OCI-LY3 (cell line): ENCODE data around the gene AVP.

Experiments used
- H2AFZ ChIP-seq: fragments of 200-600, 300-600 bp; shearing (Covaris generic); 2 replicates; pipeline ENCODE4 v1.6.0; 2014; ENCODE audit warnings: antibody characterized with exemption, low read depth, low read length
- H3K27ac ChIP-seq: fragments of 200-600, 300-600 bp; sonication (generic); 2 replicates; pipeline ENCODE4 v1.5.1; 2014; ENCODE audit warnings: mild to moderate bottlenecking, low read length, moderate library complexity, mixed read lengths
- H3K27me3 ChIP-seq: fragments of 200-600, 300-600 bp; sonication (generic); 2 replicates; pipeline ENCODE4 v1.6.1; 2014; ENCODE audit warnings: low read depth, low read length, mixed read lengths
- H3K36me3 ChIP-seq: fragments of 200-600, 300-600 bp; sonication (generic); replicated peaks from 2 replicates; pipeline ENCODE3; 2014; ENCODE audit warnings: low read depth, low read length, mixed read lengths
- H3K4me1 ChIP-seq: fragments of 300-600, 200-600 bp; sonication (generic); 2 replicates; pipeline ENCODE4 v1.6.1; 2014; ENCODE audit warnings: low read length, mixed read lengths
- H3K4me2 ChIP-seq: fragments of 200-600, 300-600 bp; sonication (generic); 2 replicates; pipeline ENCODE4 v1.6.1; 2014; ENCODE audit warnings: low read length, mixed read lengths
- H3K4me3 ChIP-seq: fragments of 300-600, 200-600 bp; sonication (generic); 2 replicates; pipeline ENCODE4 v1.5.1; 2014; ENCODE audit warnings: antibody characterized with exemption, mild to moderate bottlenecking, low read length, moderate library complexity
- H3K79me2 ChIP-seq: fragments of 300-600, 200-600 bp; shearing (Covaris generic); 2 replicates; pipeline ENCODE4 v1.6.1; 2014; ENCODE audit warnings: mild to moderate bottlenecking, low read length, mixed read lengths
- H3K9ac ChIP-seq: fragments of 300-600, 200-600 bp; shearing (Covaris generic); 2 replicates; pipeline ENCODE4 v1.6.0; 2014; ENCODE audit warnings: mild to moderate bottlenecking, low read length, moderate library complexity
- H3K9me3 ChIP-seq: fragments of 200-600, 300-600 bp; shearing (Covaris generic); 2 replicates; pipeline ENCODE4 v1.6.1; 2014; ENCODE audit warnings: low read length, mixed read lengths; ENCODE audit not compliant: insufficient read depth
- H4K20me1 ChIP-seq: fragments of 200-600, 300-600 bp; sonication (generic); 2 replicates; pipeline ENCODE4 v1.6.1; 2016; ENCODE audit warnings: low read length, mixed read lengths; ENCODE audit not compliant: insufficient read depth
- EZH2phosphoT487 ChIP-seq: fragments of 200-600 bp; shearing (Covaris generic); IDR thresholded peaks from 2 replicates; pipeline ENCODE4 v1.6.1; 2018; ENCODE audit warnings: antibody characterized with exemption, mixed run types, low read depth
- TF ChIP-seq, protein P1 (sequence below): fragments of 200-600, 300-600 bp; sonication (generic); IDR thresholded peaks from 2 replicates; pipeline ENCODE4 v1.5.1; 2014; ENCODE audit warnings: antibody characterized with exemption, low read length, low read depth

AVP gene

DNA sequence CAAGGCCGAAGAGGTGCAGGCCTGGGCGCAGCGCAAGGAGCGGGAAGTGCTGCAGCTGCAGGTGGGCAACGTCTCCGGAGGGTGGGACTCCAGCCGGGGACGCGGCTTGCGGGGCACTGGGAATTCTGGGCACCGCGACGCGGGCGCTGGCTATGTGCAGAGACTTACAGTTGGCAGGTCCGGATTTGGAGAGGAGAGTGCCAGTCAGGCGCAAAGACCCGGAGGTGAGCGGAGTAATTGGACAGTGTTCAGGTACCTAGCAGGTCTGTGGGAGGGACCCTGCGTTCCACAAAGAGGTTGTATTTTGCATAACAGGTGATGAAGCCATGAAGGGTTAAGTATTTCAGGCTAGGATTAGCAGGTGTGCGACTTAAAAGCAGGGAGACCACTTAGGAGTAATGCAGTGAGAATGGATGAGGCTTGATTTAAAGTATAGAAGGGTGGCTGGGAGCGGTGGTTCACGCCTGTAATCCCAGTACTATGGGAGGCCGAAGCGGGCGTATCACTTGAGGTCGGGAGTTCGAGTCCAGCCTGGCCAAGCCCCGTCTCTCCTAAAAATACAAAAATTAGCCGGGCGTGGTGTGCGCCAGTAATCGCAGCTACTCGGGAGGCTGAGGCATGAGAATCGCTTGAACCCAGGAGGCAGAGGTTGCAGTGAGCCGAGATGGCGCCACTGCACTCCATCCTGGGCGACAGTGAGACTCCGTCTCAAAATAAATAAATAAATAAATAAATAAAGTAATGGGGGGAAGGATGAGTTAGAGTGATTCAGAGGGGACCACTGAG is 37.7 kb downstream of the AVP start:
- Histone ChIP-seq H3K27ac (peak overlapping the region; percentile 55), H3K27me3 (no peaks in the 10 kb centered on the region), H3K79me2 (peaks cover 21% of the 10 kb centered on the region), H2AFZ (peak overlapping the region; percentile 85; the same call in 1 of the 2 replicates), H3K9ac (peak overlapping the region; percentile 83), H3K36me3 (peaks cover 30% of the 10 kb centered on the region), H3K4me1 (peaks cover 13% of the 10 kb centered on the region), H3K4me3 (peak overlapping the region; percentile 95), H3K9me3 (no peaks in the 10 kb centered on the region), H3K4me2 (peak overlapping the region; percentile 69), H4K20me1 (no peaks in the 10 kb centered on the region; the same call in 1 of the 2 replicates)
- TF ChIP-seq EZH2phosphoT487 = no peak
- TF ChIP-seq, protein P1, sequence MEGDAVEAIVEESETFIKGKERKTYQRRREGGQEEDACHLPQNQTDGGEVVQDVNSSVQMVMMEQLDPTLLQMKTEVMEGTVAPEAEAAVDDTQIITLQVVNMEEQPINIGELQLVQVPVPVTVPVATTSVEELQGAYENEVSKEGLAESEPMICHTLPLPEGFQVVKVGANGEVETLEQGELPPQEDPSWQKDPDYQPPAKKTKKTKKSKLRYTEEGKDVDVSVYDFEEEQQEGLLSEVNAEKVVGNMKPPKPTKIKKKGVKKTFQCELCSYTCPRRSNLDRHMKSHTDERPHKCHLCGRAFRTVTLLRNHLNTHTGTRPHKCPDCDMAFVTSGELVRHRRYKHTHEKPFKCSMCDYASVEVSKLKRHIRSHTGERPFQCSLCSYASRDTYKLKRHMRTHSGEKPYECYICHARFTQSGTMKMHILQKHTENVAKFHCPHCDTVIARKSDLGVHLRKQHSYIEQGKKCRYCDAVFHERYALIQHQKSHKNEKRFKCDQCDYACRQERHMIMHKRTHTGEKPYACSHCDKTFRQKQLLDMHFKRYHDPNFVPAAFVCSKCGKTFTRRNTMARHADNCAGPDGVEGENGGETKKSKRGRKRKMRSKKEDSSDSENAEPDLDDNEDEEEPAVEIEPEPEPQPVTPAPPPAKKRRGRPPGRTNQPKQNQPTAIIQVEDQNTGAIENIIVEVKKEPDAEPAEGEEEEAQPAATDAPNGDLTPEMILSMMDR = no peak

- TF ChIP-seq, protein P1 = no peak
- no peak for TF ChIP-seq EZH2phosphoT487
- Histone ChIP-seq H3K4me2 (peak within 1 kb of the TSS; percentile 69), H3K4me3 (peak within 1 kb of the TSS; percentile 95), H3K4me1 (peaks cover 13% of the 10 kb centered on the region), H2AFZ (peak within 1 kb of the TSS; percentile 86), H3K36me3 (peaks cover 30% of the 10 kb centered on the region), H3K27ac (peak within 1 kb of the TSS; percentile 55), H3K9me3 (no peaks in the 10 kb centered on the region), H4K20me1 (no peaks in the 10 kb centered on the region; the same call in 1 of the 2 replicates), H3K27me3 (no peaks in the 10 kb centered on the region), H3K79me2 (peaks cover 21% of the 10 kb centered on the region), H3K9ac (peak within 1 kb of the TSS; percentile 83)
Measured at GRCh38 chr20:3045816-3046676, 38.5 kb downstream of the AVP start, which contains the start of gene MRPS26. Gene MRPS26 (plus strand): TSS chr20:3046052. CDS start chr20:3046069, 17 bp downstream.

DNA sequence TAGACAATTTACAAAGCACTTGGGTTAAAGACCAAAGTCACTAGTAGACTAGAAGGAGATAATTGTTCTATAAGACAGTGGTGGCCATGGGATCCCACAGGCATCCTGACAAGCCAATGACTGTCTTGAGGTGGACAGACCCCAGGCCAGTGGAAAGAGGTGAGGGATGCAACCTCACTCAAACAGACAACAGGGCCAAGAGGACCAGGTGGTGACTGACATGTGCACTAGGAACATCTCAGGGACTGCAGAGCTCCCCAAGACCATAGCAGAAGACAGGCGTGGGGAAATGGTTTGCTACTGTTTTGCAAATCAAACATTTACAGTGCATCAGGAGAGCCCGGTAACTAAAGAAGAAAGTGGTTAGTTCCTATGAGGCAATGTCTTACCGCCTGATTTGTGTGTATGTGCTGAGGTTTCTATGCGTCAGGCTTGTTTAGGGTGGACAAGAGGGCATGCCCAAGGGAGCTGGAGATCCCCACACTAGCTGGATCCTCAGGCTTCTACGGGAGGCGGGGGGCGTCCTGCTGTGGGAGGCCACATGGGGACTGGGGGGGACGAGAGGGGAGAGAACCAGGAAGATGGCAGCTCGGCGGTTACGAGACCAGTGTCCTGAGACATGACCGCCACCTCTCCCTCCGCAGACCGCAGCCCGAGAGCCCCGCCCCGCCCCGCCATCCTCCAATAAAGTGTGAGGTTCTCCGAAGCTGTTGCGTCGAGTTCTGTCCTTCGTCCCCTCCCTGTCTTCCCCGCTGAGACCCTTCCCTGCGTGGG is 39.3 kb downstream of the AVP start:
- Histone ChIP-seq H3K27me3 (no peaks in the 10 kb centered on the region), H3K4me1 (peaks cover 13% of the 10 kb centered on the region), H4K20me1 (no peaks in the 10 kb centered on the region; the same call in 1 of the 2 replicates), H3K36me3 (peaks cover 27% of the 10 kb centered on the region), H3K4me2 (peak overlapping the region; percentile 69), H3K9ac (peak overlapping the region; percentile 83), H3K4me3 (peak overlapping the region; percentile 95), H3K9me3 (no peaks in the 10 kb centered on the region), H3K79me2 (peaks cover 21% of the 10 kb centered on the region), H3K27ac (peak overlapping the region; percentile 55), H2AFZ (peak overlapping the region; percentile 86)
- TF ChIP-seq EZH2phosphoT487 = no peak

- Histone ChIP-seq H3K36me3 (peaks cover 25% of the 10 kb centered on the region), H3K4me2 (peak overlapping the region; percentile 69; the same call in 1 of the 2 replicates), H4K20me1 (no peaks in the 10 kb centered on the region; the same call in 1 of the 2 replicates), H3K27ac (no peak overlapping the region), H3K4me3 (no peak overlapping the region; the same call in 1 of the 2 replicates), H3K9ac (no peak overlapping the region), H3K27me3 (no peaks in the 10 kb centered on the region), H2AFZ (no peak overlapping the region), H3K9me3 (no peaks in the 10 kb centered on the region), H3K4me1 (peaks cover 13% of the 10 kb centered on the region), H3K79me2 (peaks cover 21% of the 10 kb centered on the region)
- TF ChIP-seq EZH2phosphoT487 = no peak
- TF ChIP-seq, protein P1 = no peak
Measured at GRCh38 chr20:3044336-3044965, 40.1 kb downstream of the AVP start.
